Body of pancreas (tissue), 4 donors: ENCODE measurements around the gene LRIT3.

Experiments
- CTCF ChIP-seq, 7 experiments: fragments of 450-650 bp in 4 of 7; fragments of 200-600 bp in 3 of 7; sonication (generic) in 3 of 7; IDR thresholded peaks; one replicate each; pipeline ENCODE4 v1.5.1; 2016 to 2019; ENCODE audit warnings: antibody characterized with exemption in 7 of 7
- POLR2A ChIP-seq, 3 donors: fragments of 450-650 bp; IDR thresholded peaks; one replicate each; pipeline ENCODE4 v1.6.1; 2016; ENCODE audit warnings: antibody characterized with exemption in 3 of 3, mild to moderate bottlenecking in 2 of 3

- no peak for TF ChIP-seq CTCF (IDR thresholded peaks at IDR 0.05)
- no peak for TF ChIP-seq POLR2A (IDR thresholded peaks at IDR 0.05)
These were observed 29.6 kb upstream of the LRIT3 start for GRCh38 chr4:109818268-109818667.
